Glutamatergic neuron (in vitro differentiated cells): ENCODE data around the gene ST6GALNAC3. TPM values are rescaled to one million over a fixed set of nuclear protein-coding genes. Genes with fewer than 3 reads are reported as not detected.
A peak's percentile ranks its signal among the peaks of the same experiment; 100 is the strongest.

Experiments
- DNase-seq: peaks from one replicate; pipeline ENCODE4 v3.0.0; 2022
- H3K27ac Mint-ChIP-seq: one replicate; pipeline ENCODE4 v1.8.0; 2020; ENCODE audit warnings: mild to moderate bottlenecking, mixed read lengths, inconsistent platforms; ENCODE audit not compliant: unreplicated experiment
- H3K27me3 Mint-ChIP-seq: one replicate; pipeline ENCODE4 v1.8.0; 2020; ENCODE audit warnings: mild to moderate bottlenecking, moderate library complexity, mixed read lengths, inconsistent platforms; ENCODE audit not compliant: unreplicated experiment
- H3K36me3 Mint-ChIP-seq: one replicate; pipeline ENCODE4 v1.8.0; 2020; ENCODE audit warnings: mild to moderate bottlenecking, mixed read lengths, inconsistent platforms; ENCODE audit not compliant: unreplicated experiment
- H3K4me1 Mint-ChIP-seq: one replicate; pipeline ENCODE4 v1.8.0; 2020; ENCODE audit warnings: mild to moderate bottlenecking, low read depth, mixed read lengths, inconsistent platforms; ENCODE audit not compliant: unreplicated experiment
- H3K4me3 Mint-ChIP-seq: one replicate; pipeline ENCODE4 v1.8.0; 2020; ENCODE audit warnings: mild to moderate bottlenecking, mixed read lengths, inconsistent platforms; ENCODE audit not compliant: unreplicated experiment
- H3K9me3 Mint-ChIP-seq: one replicate; pipeline ENCODE4 v1.8.0; 2020; ENCODE audit warnings: mild to moderate bottlenecking, moderate library complexity, mixed read lengths, inconsistent platforms; ENCODE audit not compliant: unreplicated experiment
- long read RNA-seq: library from polyadenylated mRNA; unstranded; transcript quantifications from one replicate; pipeline ENCODE4 v2.0.0, GENCODE V29; 2020; ENCODE audit not compliant: unreplicated experiment
- total RNA-seq: library from RNA; stranded (reverse); fragmentation: NEBNext Ultra II Directional; extraction: Animal tissue kit (Norgen Biotek cat#: 25700); gene quantifications from one replicate; pipeline ENCODE4 v1.2.1, GENCODE V29; 2021; ENCODE audit not compliant: unreplicated experiment
- TF ChIP-seq, protein P1 (sequence below): fragments of 200-600 bp; sonication (generic); IDR thresholded peaks from one replicate; pipeline ENCODE4 v1.5.0; 2021; ENCODE audit not compliant: partially characterized antibody, unreplicated experiment

Gene ST6GALNAC3
- 6.5 TPM for total RNA-seq
- long read RNA-seq, partial matches to known transcripts: 0 of 3 reads
- long read RNA-seq, other reads (novel, unspliced or antisense): 2 of 3 reads

DNA sequence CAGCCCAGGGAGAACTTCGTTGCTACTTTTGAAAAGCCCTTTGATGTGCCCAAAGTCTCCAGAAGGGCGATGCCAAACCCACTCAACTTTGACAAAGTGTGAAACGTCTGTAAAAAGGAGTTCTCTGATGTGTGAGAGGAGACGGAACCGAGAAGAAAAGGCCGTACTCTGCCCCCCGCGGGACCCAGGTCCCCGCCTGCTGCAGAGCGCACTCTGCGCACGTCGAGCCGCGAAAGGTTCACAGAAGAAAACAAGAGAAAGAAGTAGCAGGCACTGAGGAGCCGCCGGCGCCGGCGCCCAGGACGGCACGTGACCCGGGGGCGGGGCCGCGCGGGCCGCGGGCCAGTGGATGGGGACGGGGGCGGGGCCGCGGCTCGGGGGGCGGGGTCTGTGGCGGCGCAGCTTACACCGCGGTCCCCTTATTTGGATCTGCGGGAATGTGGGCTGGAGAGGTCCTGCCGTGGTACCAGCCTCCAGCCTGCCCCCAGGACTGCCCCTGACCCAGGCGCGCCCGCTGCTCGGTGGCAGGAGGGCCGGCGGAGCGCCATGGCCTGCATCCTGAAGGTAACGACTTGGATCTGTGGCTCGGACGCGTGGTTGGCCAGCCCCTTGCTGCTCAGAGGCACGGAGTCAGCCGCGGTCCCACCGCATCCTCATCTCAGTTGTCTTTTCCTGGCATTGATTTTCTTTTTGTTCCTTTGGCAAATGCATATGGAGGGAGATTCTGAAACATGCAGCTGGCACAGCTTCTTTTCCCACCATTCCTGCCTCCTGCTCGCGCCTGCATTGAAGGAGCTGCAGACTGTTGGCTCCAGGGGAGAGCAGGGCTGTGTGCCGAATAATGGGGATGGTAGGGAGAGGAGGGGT, at the start of gene ST6GALNAC3:
ST6GALNAC3 (plus strand) TSS at position 426 of the 867 bp plus-strand sequence.
- H3K36me3 Mint-ChIP-seq: no peaks in the 10 kb centered on the region
- DNase-seq: peak; percentile 85
- TF ChIP-seq, protein P1, sequence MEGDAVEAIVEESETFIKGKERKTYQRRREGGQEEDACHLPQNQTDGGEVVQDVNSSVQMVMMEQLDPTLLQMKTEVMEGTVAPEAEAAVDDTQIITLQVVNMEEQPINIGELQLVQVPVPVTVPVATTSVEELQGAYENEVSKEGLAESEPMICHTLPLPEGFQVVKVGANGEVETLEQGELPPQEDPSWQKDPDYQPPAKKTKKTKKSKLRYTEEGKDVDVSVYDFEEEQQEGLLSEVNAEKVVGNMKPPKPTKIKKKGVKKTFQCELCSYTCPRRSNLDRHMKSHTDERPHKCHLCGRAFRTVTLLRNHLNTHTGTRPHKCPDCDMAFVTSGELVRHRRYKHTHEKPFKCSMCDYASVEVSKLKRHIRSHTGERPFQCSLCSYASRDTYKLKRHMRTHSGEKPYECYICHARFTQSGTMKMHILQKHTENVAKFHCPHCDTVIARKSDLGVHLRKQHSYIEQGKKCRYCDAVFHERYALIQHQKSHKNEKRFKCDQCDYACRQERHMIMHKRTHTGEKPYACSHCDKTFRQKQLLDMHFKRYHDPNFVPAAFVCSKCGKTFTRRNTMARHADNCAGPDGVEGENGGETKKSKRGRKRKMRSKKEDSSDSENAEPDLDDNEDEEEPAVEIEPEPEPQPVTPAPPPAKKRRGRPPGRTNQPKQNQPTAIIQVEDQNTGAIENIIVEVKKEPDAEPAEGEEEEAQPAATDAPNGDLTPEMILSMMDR: no peak
- no peaks in the 10 kb centered on the region for H3K9me3 Mint-ChIP-seq
- H3K4me1 Mint-ChIP-seq: peaks cover 2% of the 10 kb centered on the region
- H3K4me3 Mint-ChIP-seq: peak within 1 kb of the TSS; percentile 91
- no peaks in the 10 kb centered on the region for H3K27me3 Mint-ChIP-seq
- no peak within 1 kb of the TSS for H3K27ac Mint-ChIP-seq

DNA sequence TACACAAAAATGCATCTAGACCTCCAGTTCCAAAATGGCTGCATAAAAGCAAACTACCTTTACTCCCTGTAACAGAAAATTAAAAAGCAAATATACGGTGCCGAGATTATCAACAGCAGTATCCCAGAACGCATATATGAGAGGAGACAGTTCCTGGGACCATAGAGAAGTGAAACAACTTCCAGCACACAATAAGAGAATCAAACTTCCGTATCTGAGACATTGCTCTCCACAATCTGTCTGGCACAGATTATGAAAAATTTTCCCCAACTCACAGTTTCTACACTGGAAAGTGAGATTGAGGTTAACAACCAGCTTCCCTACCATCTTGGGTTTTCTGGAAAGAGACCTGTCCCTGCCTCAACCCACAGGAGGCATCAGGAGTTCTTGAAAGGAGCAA, 47.2 kb upstream of the ST6GALNAC3 start:
- no peaks in the 10 kb centered on the region for H3K36me3 Mint-ChIP-seq
- no peak overlapping the region for H3K27ac Mint-ChIP-seq
- TF ChIP-seq, protein P1: no peak
- no peaks in the 10 kb centered on the region for H3K4me1 Mint-ChIP-seq
- DNase-seq: no peak
- no peaks in the 10 kb centered on the region for H3K27me3 Mint-ChIP-seq
- H3K9me3 Mint-ChIP-seq: no peaks in the 10 kb centered on the region
- no peak overlapping the region for H3K4me3 Mint-ChIP-seq

DNA sequence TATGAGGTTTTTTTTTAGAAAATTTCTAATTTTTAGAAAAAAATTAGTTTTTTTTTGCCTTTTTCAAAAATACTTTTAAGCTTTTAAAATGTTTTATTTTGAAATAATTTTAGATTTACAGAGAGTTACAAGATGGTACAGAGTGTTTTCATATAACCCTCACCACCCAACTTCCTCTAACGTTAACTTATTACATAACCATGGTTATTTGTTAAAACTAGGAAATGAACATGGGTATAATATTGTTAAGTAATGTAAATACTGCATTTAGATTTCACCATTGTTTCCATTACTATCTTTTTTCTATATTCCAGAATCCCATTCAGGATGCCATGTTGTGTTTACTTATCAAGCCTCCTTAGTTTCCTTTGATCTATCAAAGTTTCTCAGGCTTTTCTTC, 45.2 kb upstream of the ST6GALNAC3 start:
- H3K27ac Mint-ChIP-seq: no peak overlapping the region
- no peaks in the 10 kb centered on the region for H3K4me1 Mint-ChIP-seq
- TF ChIP-seq, protein P1: no peak
- no peak overlapping the region for H3K4me3 Mint-ChIP-seq
- H3K9me3 Mint-ChIP-seq: peaks cover 3% of the 10 kb centered on the region
- no peaks in the 10 kb centered on the region for H3K27me3 Mint-ChIP-seq
- H3K36me3 Mint-ChIP-seq: no peaks in the 10 kb centered on the region
- no peak for DNase-seq

DNA sequence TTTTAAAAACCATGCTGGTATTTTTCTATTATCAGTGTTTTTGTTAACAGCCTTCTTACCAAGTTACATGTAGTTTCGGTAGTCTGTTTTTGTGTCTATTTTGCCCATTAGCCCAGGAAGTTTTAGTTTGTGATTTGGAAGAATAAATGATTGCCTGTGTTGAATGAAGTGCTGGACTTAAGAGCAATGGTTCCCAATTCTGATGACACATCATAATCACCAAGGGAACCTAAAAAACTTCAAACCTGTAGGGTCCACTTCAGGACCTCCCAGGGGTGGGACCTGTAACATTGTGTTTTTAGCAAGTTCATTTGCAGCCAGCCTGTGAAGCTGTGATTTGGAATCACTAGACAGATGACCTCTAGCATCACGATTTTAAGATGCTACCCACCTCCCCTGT, 43.0 kb upstream of the ST6GALNAC3 start:
- TF ChIP-seq, protein P1: no peak
- H3K9me3 Mint-ChIP-seq: peaks cover 3% of the 10 kb centered on the region
- no peaks in the 10 kb centered on the region for H3K27me3 Mint-ChIP-seq
- no peak overlapping the region for H3K4me3 Mint-ChIP-seq
- H3K36me3 Mint-ChIP-seq: no peaks in the 10 kb centered on the region
- no peaks in the 10 kb centered on the region for H3K4me1 Mint-ChIP-seq
- H3K27ac Mint-ChIP-seq: no peak overlapping the region
- no peak for DNase-seq
